Upper lobe of left lung (tissue), 6 donors: Measurements from ENCODE around the gene HM13. TPM values are rescaled to one million over a fixed set of nuclear protein-coding genes. Genes with fewer than 3 reads are reported as not detected.
"Not testable (repeated sequence)": the region's sequence is repeated elsewhere in the genome, so short reads cannot be mapped to it uniquely, and the experiment has no call there.

Source experiments
- ATAC-seq, 2 donors: fragments of 200-7000 bp; cut with Tn5 transposase; one replicate each; pipeline ENCODE4 v1.9.1; 2022; ENCODE audit warnings: mild to moderate bottlenecking in 2 of 2, moderate library complexity in 2 of 2; ENCODE audit not compliant: low FRiP score in 2 of 2
- DNase-seq, 2 donors: peaks; one replicate each; pipeline ENCODE4 v3.0.0-alpha.2; 2019 to 2020
- H3K27ac ChIP-seq, 4 donors: fragments of 200-600 bp; sonication (generic); one replicate each; pipeline ENCODE4 v1.5.1; 2016 to 2019
- H3K27me3 ChIP-seq, 4 donors: fragments of 200-600 bp; sonication (generic); one replicate each; pipeline ENCODE4 v1.5.1; 2017 to 2019
- H3K36me3 ChIP-seq, 4 donors: fragments of 200-600 bp; sonication (generic); one replicate each; pipeline ENCODE4 v1.5.1; 2016 to 2019
- H3K4me1 ChIP-seq, 4 donors: fragments of 200-600 bp; sonication (generic); one replicate each; pipeline ENCODE4 v1.5.1; 2018 to 2019
- H3K4me3 ChIP-seq, 4 donors: fragments of 200-600 bp; sonication (generic); one replicate each; pipeline ENCODE4 v1.5.1; 2017 to 2019; ENCODE audit warnings: mild to moderate bottlenecking in 2 of 4, moderate library complexity in 1 of 4
- H3K9me3 ChIP-seq, 4 donors: fragments of 200-600 bp; sonication (generic); one replicate each; pipeline ENCODE4 v1.5.1; 2018 to 2019
- CTCF ChIP-seq, 6 experiments: fragments of 450-650 bp in 4 of 6; fragments of 200-600 bp in 2 of 6; sonication (generic) in 2 of 6; IDR thresholded peaks; one replicate each; pipeline ENCODE4 v1.5.1; 2016 to 2019; ENCODE audit warnings: antibody characterized with exemption in 6 of 6
- EP300 ChIP-seq, 4 donors: sonication (generic); formaldehyde crosslinking; IDR thresholded peaks; one replicate each; pipeline ENCODE4 v1.5.1; 2017; ENCODE audit warnings: antibody characterized with exemption in 4 of 4, control low read depth in 2 of 4
- POLR2A ChIP-seq, 4 donors: fragments of 450-650 bp; IDR thresholded peaks; one replicate each; pipeline ENCODE4 v1.5.1; 2016 to 2017; ENCODE audit warnings: antibody characterized with exemption in 4 of 4, mild to moderate bottlenecking in 2 of 4
- POLR2AphosphoS5 ChIP-seq, 2 donors: sonication (generic); formaldehyde crosslinking; IDR thresholded peaks; one replicate each; pipeline ENCODE4 v1.5.1; 2017; ENCODE audit warnings: antibody characterized with exemption in 2 of 2
- WGBS, 2 donors: methylation state at CpG; one replicate each; pipeline ENCODE4 v1.1.5; 2017 to 2018; 5-methylcytosine and 5-hydroxymethylcytosine counted together
- total RNA-seq, 6 donors: library from RNA; depleted of rRNA in 4 of 6; stranded (reverse); fragments of >200 nt in 4 of 6; gene quantifications; one replicate each; pipeline versions ENCODE4 v1.1.0 to v1.2.1, GENCODE V29; 2016 to 2021
- donor health status: DM: no; HTN: no; CAD: no; lungs with moderate emphysema.
- donor health status: DM: no; HTN: yes; CAD: no; lungs with severe emphysema.

The HM13 gene
- total RNA-seq, 6 donors from 2014 or later = 58.7 to 186 (median 81.6) TPM

GRCh38 chr20:31576751-31577150 lies 62.5 kb downstream of the HM13 start:
- TF ChIP-seq POLR2AphosphoS5 (IDR thresholded peaks at IDR 0.05) (no peak), EP300 (IDR thresholded peaks at IDR 0.05) (no peak), POLR2A (IDR thresholded peaks at IDR 0.05) (no peak), CTCF (IDR thresholded peaks at IDR 0.05) (no peak)
- 80 to 96% methylated on average over 2 of the region's 2 CpGs for WGBS, 2 donors

GRCh38 chr20:31577194-31577593 lies 63.0 kb downstream of the HM13 start:
- Histone ChIP-seq H3K27ac (no peak overlapping the region), H3K27me3 (no peaks in the 10 kb centered on the region), H3K36me3 (no peaks in the 10 kb centered on the region), H3K4me1 (peaks cover 14 to 20% (median 17%) of the 10 kb centered on the region in 4 donors), H3K4me3 (no peak overlapping the region), H3K9me3 (no peaks in the 10 kb centered on the region)
- TF ChIP-seq POLR2A (IDR thresholded peaks at IDR 0.05) = no peak
- no peak for TF ChIP-seq CTCF (IDR thresholded peaks at IDR 0.05)
- TF ChIP-seq EP300 (IDR thresholded peaks at IDR 0.05) = no peak
- no peak for TF ChIP-seq POLR2AphosphoS5 (IDR thresholded peaks at IDR 0.05)
- ATAC-seq (no peak), DNase-seq (no peak)
- 92 to 94% methylated on average over 9 of the region's 9 CpGs for whole genome bisulfite sequencing, 2 donors

More at GRCh38 chr20:31576751-31577150, 62.5 kb downstream of the HM13 start:
- Histone ChIP-seq H3K27ac (no peak overlapping the region), H3K36me3 (no peaks in the 10 kb centered on the region), H3K4me3 (no peak overlapping the region), H3K4me1 (peaks cover 19 to 24% (median 21%) of the 10 kb centered on the region in 4 donors), H3K9me3 (no peaks in the 10 kb centered on the region), H3K27me3 (no peaks in the 10 kb centered on the region)
- DNase-seq (no peak), ATAC-seq (no peak)

- DNase-seq = peak in 1 of 2 donors; percentile 83
- H3K27ac ChIP-seq = no peak overlapping the region
- ATAC-seq = no peak
- H3K4me1 ChIP-seq = peaks cover 7 to 10% (median 8%) of the 10 kb centered on the region in 4 donors
- no peak overlapping the region for H3K4me3 ChIP-seq
- H3K27me3 ChIP-seq = no peaks in the 10 kb centered on the region
- 91 to 96% methylated on average over 12 to 13 of the region's 43 CpGs for WGBS, 2 donors
- no peak for TF ChIP-seq POLR2AphosphoS5 (IDR thresholded peaks at IDR 0.05)
- TF ChIP-seq POLR2A (IDR thresholded peaks at IDR 0.05) = no peak
- no peak for TF ChIP-seq CTCF (IDR thresholded peaks at IDR 0.05)
- no peak for TF ChIP-seq EP300 (IDR thresholded peaks at IDR 0.05)
- H3K9me3 ChIP-seq = no peaks in the 10 kb centered on the region
- no peaks in the 10 kb centered on the region for H3K36me3 ChIP-seq
Observed at GRCh38 chr20:31578448-31579138, 64.4 kb downstream of the HM13 start.

GRCh38 chr20:31579245-31579644 lies 65.0 kb downstream of the HM13 start:
- Histone ChIP-seq H3K36me3 (no peaks in the 10 kb centered on the region), H3K4me3 (no peak overlapping the region), H3K9me3 (no peaks in the 10 kb centered on the region), H3K27ac (no peak overlapping the region), H3K4me1 (peaks cover under 1 to 4% (median 2%) of the 10 kb centered on the region in 4 donors), H3K27me3 (no peaks in the 10 kb centered on the region)
- TF ChIP-seq CTCF (IDR thresholded peaks at IDR 0.05) = no peak
- no peak for TF ChIP-seq POLR2A (IDR thresholded peaks at IDR 0.05)
- TF ChIP-seq EP300 (IDR thresholded peaks at IDR 0.05) = no peak
- no peak for TF ChIP-seq POLR2AphosphoS5 (IDR thresholded peaks at IDR 0.05)
- ATAC-seq (no peak), DNase-seq (no peak)
- WGBS, 2 donors = 91 to 94% methylated on average over 6 of the region's 6 CpGs

- not testable (repeated sequence) for ATAC-seq, H3K4me3 ChIP-seq, DNase-seq, H3K36me3 ChIP-seq, H3K27me3 ChIP-seq, H3K4me1 ChIP-seq, H3K9me3 ChIP-seq
- 95 to 97% methylated on average over 17 of the region's 17 CpGs for WGBS, 2 donors
- H3K27ac ChIP-seq = peak overlapping the region in 1 of 4 donors; percentile 11
Observed at GRCh38 chr20:31579941-31580651, 65.9 kb downstream of the HM13 start.
